ENCODE data around the gene CPTP.

Gene CPTP

DNA sequence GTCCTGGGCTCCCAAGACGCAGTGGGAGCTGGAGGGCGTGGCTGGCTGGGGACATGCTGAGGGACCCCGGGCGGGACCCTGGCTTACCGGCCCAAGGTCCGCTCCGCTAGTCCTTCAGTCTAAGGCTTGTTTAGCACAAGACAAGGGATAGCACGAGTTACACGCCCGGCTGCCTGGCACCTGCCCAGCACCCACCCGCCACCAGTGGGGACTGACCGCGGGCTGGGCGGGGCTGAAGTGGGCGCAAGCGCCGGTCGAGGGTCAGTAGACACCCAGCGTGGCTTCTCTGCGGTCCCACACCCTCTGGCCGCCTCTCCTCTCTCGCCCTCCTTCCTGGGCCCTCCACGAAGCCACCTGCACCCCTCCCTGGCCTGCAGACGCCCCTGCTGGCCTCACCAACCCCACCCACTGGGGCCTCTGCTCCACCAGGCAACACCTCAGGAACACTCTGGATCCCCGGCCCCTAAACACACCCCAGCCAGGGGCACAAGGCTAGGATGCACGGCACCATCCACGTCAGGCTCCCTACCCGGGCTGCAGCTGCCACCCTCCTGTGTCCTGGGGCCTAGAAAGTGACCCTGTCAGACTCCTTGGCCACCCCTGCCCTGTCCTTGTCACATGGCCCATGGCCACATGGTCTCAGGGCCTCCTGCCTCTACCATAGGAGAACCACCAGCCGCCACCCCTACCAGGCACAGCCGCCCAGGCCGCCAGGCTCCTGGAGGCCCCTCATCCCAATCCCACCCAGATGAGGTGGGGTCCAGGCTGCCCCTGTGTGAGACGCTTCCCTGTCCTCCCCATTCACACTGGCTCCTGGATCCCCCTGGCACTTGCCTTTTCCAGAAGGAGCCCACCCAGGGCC is 12.6 kb downstream of the CPTP start:
- DNase-seq, result no peak

- no peak for DNase-seq
Measured at GRCh38 chr1:1337793-1338147, 13.2 kb downstream of the CPTP start.

DNA sequence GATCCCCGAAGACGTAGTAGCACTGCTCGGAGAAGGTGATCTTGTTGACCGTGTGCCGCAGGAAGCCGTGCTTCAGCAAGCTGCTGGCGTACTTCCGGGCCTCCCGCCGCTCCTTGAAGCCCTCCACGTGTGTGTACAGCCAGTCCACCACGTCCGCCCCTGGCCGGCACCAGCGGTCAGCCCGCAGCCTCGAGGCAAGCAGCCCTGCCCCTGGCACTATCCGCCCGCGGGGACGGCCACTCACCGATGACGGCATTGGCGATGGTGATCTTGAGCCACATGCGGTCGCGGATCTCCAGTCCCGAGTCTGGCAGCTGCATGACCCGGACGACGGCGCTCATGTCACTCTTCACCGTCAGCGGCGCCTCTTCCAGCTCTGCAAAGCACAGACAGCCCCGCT is 13.7 kb downstream of the CPTP start:
- no peak for DNase-seq

DNA sequence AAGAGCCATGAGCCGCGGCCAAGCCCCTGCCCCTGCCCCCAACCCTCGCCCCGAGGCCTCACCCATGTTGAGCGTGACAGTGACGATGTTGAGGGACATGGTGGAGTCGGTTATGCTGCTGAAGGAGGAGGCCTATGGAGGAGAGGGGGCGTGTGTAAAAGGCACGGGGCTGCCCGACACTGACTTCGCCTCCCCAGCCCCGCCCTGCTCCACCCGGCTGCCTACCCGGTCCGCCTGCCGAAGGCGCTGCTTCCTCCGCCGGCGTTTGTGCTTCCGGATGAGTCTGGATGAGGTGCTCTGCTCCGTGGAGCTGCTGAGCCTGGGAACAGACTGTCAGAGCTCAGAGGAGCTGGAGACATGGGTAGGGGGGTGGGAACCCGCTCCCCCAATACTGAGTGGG is 15.6 kb downstream of the CPTP start:
- DNase-seq, result no peak

DNA sequence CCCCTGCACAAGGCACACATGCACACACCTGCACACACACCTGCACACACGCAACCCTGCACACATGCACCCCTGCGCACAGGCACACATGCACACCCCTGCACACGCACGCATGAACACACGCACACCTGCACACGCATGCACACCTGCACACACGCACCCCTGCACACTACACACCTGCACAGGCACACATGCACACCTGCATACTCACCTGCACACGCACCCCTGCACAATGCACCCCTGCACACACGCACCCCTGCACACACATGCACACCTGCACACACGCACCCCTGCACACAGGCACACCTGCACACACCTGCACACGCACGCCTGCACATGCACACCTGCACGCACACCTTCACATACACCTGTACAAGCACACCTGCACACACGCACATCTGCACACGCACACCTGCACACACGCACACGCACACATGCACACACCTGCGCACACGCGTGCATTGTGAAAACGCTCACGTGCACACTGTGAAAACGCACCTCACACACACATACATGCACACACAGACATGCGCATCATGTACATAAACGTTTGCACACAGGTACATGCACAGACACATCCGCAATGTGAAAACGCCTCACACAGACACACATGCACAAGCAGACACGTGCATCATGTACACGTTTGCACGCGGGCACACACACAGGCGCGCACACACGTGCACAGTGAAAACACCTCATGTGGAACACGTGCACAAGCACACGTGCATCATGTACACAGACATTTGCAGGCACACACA is 16.4 kb downstream of the CPTP start:
- DNase-seq, result no peak

DNA sequence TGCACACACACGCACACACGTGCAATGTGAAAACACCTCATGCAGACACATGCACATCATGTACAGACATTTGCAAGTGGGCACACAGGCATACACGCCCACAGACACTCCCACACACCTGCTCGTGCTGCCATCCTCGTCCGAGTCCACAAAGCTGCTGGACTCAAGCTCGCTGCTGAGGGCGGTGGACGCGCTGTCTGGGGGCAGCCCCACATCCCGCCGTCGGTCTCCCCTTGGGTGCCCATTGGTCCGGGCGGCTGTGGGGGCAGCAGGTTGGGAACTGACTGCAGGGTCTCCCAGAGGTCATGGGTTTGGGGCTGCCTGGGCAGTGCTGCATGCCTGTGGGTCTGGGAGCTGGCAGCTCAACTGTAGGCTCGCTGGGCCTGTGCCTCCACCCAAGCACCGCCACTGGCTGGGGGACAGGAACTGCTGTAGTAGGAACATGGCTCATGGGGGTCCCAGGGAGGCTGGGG is 17.0 kb downstream of the CPTP start:
- DNase-seq, result no peak

DNA sequence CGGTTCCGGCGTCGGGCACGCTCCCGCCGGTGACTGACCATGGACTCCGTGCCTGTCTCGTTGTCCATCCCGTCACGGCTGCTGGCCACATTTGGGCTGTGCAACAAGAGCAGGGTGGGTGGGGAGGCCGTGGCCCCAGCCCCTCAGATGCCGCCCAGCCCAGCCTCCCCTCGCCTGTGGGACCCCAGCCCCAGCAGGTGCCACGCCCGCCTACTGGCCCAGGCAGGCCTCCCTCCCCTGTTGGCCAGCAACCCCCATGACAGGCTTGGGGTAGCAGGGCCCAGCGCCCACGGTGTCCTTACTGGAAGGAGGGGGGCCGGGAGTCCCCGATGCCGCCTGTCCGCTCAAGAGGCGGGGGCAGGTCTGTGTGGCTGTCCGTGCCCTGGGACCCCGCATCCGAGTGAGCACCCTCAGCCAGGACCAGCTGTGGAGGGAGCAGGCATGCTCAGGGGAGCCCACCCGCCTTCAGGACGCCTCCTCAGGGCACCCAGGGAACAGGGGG is 17.5 kb downstream of the CPTP start:
- no peak for DNase-seq

DNA sequence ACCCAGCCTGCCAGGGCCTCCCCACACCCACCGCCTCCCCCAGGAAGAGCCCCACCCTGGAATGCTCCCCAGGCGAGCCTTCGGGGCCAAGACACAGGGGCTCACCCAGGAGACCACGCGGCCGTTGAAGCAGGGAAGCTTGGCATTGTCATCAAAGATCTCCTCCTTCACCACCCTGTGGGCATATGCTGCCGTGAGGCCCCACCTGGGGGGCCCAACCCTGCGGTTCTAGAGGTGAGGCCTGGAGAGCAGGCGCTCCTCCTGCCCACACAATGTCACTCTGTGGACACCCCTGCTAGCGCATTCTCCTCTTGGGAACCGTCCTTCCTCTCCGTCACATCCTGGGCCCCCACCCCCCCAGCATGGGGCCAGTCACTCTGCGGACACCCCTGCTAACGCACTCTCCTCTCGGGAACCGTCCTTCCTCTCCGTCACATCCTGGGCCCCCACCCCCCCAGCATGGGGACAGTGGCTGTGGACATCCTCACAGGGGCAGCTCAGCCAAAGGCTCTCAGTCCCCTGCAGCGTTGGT is 18.0 kb downstream of the CPTP start:
- DNase-seq, result no peak

- DNase-seq, result no peak
Measured at GRCh38 chr1:1343811-1344421, 19.3 kb downstream of the CPTP start.

DNA sequence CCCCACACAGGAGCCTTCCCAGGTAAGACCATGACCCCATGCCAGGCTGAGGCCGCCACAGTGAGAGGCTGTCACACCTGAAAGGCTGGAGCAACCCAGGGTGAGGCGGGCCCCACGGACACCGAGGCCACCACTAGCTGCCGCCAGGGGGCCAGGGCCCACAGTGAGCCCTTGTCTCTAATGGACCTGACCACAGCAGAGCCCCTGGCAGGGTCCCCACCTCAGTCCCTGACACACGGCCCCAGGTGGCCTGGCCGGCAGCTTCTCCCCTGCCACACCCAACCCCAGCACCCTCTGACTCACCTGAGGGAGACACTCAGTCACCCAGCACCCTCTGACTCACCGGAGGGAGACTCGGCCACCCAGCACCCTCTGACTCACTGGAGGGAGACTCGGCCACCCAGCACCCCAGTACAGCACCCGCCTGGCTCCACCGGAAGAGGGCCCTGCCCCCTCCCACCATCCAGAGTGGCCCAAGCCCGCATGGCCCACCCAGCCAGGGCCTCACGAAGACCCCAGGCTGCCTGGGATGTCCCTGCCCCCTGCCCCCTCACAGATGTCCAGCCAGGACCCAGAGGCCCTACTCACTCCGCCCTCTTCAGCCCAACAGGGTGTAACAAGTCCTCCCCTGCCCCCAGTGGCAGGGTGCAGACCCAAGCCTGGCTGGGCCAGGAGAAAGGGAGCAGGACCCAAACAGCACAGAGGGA is 20.2 kb downstream of the CPTP start:
- peak; percentile 59 for DNase-seq

DNA sequence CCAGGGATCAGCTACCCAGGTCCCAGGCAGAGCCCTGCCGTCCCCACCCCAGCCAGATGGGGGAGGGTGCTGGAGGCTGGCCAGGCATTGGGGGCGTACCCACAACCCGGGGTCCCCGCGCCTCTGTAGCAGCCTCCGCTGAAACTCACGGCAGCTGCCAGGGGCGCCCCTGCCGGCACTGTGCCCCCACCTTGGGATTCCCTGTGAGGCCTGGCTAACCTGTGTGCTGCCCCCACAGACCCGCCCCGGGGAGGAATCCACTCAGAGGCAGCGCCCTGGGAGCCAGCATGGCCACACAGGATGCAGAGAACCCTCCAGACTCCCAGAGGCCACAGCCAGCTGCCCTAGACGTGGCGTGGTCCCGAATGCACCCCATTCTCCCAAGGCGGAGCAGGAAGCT is 20.8 kb downstream of the CPTP start:
- no peak for DNase-seq

GRCh38 chr1:1345860-1346500 is 21.4 kb downstream of the CPTP start:
- no peak for DNase-seq

DNA sequence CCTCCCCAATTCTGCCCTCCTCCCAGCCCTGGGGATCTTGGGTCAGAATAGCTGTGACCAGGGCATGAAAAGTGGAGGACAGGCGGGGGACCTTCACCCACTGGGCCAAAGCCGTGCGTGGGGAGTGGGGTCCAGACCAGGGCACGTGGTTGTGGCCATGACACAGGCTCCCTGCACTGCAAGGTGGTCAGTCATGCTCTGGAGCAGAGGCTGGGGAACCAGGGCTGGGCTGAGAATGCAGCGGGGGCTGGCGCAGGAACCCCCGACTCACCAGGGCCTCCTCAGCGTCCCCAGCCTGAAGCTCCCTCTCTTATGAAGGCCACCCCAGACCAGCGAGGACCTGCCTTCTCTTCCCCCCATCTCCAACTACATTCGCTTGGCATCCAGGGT is 21.9 kb downstream of the CPTP start:
- no peak for DNase-seq

GRCh38 chr1:1347026-1347595 is 22.5 kb downstream of the CPTP start:
- DNase-seq, result no peak

DNA sequence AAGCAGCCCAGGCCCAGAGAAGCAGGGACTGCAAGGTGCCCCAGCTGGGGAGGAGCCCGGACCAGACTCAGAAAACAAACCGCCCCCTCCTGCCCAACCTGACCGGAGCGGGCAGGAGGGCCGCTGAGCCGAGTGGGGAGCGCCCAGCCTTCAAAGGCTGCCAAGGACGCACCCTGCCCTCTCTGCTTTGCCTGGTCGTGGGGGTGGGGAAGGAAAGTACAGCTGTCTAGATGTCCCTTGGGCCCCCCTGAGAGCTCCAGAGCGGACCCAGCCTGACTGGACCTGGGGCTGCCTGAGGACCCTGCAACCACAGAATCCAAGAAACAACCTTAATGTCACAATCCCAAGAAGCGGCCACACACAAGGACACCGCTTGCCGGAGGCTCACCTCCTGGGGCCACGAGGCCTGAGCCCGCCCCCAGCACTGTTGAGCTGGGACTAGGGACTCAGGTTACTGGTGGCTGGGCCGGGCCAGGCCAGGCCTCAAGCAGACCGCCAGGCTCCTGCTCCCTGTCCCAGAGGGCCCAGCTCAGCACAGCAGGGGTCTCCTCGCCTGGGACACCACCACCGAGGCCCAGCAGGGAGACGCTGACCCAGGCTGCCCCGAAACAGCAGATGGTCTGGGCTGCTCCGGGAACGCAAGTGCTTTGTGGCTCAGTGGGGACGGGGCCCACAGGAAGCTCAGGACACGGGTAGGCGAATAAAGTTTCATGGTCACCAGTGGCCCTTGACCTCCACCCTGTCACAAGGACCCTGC is 23.2 kb downstream of the CPTP start:
- DNase-seq, result no peak

GRCh38 chr1:1348420-1349255 is 24.0 kb downstream of the CPTP start:
- DNase-seq, result no peak

GRCh38 chr1:1349256-1350012 is 24.8 kb downstream of the CPTP start, which contains the start of gene DVL1:
Gene DVL1, minus strand, starts transcription at chr1:1349418. Its CDS starts 353 bp downstream, at chr1:1349065.
- peak; percentile 82 for DNase-seq

- peak; percentile 40 for DNase-seq
Measured at GRCh38 chr1:1351511-1352427, 27.2 kb downstream of the CPTP start.

All from RPMI8226 (cell line).